NOMO-1 (cell line): ENCODE results near the gene MARVELD3.
"Not testable (repeated sequence)": the region's sequence is repeated elsewhere in the genome, so short reads cannot be mapped to it uniquely, and the experiment has no call there.

ENCODE experiments used
- DNase-seq, 2 experiments: peaks; one replicate each; lab custom pipeline; 2025; ENCODE audit not compliant: unreplicated experiment in 2 of 2; lab: John Stamatoyannopoulos, UW

Gene MARVELD3

DNA sequence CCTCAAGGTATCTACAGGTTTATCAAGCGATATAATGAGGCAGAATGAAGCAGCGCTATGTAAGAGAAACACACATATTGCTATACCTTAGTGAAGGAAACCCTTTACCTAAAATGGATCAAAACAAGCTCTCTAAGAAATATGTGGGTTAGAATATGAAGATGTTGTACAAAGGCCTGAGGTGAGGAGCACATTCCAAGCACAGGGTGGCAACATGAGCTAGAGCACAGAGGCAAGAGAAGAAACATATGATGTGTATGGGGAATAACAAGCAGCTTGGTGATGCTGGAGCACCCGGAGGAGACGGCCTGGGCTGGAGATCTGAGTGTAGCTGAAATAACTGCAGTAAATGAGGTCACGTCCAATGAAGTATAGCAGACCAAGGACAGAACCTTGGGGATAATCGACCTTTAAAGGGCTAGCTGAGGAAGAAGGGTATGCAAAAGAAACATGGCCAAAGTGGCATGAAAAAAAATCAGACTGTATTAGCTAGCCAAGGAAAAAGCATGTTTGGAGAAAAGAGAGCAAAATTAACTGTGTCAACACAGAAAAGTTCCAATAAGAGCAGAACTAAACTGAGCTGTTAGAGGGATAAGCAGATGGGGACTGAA lies 44.0 kb downstream of the MARVELD3 start:
- DNase-seq = no peak

- DNase-seq = no peak
Observed at GRCh38 chr16:71670537-71670936, 44.6 kb downstream of the MARVELD3 start.

DNA sequence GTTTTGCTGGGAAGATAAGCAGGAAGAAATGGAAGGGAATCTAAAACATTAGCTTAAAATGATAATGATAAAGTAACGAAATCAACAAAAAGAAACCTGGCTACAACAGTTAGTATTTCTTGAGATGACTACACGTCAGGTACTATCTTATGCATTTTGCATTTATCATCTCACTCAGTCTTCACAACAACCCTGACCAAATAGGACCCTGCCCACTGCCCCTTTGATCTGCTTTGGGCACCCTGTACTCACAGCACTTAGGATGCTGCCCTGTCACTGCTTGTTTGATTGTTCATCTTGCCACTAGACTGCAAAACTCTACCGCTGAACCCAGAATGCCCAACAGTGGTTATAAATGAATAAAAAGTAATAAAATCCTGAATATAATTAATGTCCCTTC lies 45.2 kb downstream of the MARVELD3 start:
- no peak for DNase-seq

- DNase-seq = no peak
Observed at GRCh38 chr16:71672125-71672524, 46.1 kb downstream of the MARVELD3 start.

DNA sequence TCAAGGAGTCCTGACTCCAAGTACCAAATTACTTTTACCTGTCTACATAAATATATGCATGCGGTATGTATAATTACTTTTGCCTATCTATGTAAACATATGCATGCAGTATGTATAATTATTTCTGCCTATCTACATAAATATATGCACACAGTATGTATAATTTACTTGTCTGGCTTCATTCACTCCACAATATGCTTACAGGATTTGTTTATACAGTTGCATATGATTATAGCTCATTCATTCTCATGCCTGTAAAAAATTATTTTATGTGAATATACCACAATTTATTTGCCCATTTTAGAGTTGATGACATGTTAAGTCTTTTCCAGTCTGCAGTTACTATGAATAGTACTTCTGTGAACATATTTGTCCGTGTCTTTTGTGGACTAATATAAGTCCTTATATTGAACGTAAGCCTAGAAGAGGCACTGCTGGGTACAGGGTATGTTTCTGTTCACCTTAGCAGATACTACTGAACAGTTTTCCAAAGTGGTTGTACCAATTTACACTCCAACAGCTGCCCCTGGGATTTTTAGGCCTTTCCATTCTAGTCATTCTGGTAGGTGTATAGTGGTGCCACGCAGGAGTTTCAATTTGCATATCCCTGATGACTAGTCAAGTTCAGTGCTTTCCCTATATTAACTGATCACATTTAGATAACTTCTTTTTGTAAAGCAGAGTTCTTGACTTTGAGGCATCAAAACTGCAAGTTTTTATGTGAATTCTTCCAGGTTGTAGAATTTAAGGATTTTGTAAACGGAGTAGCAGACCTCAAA lies 47.0 kb downstream of the MARVELD3 start:
- no peak for DNase-seq

DNA sequence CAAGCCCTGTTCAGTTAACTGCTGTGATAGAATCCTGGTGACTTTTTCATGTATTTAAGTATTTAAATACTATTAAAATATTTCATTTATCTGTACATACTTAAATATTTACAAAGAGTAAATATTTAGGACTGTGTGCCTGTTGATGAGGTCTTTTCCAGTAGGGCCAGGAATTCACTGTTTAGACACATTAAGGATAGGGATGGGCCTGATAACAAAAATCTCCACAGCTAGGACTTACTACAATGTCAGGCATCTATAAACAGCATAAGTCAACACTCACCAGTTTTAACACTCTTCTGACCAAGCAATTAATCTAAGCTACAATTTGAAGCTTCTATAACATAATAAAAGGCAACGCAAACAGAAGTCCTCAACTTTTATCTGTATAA lies 47.6 kb downstream of the MARVELD3 start:
- DNase-seq = no peak

DNA sequence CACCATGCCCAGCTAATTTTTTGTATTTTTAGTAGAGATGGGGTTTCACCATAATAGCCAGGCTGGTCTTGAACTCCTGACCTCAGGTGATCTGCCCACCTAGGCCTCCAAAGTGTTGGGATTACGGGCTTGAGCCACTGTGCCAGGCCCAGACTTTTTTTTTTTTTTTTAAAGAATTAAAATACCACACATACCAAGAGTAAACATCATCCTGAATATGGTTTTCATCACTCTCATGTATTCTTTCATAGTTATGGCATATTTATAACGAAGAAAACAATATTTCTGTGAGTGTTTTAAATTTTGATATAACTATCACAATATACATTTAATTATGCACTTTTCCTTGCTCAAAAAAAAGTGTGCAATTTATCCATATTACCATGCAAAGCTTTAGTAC lies 48.2 kb downstream of the MARVELD3 start:
- no peak for DNase-seq

DNA sequence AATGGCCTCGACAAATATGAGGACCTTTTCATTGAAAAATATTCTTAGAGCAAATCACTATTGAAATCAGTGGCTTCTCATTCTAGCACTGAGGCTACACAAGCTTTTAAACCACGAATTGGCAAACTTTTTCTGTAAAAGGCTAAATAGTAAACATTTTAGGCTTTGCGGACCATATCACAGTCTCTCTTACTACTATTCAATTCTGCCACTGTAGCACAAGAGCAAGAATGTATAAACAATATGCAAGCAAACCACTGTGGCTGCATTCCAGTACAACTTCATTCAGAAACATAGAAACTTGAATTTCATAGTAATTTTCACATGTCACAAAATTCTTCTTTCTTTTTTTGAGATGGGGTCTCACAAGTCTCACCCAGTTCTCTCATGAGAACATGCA lies 49.4 kb downstream of the MARVELD3 start:
- no peak for DNase-seq

GRCh38 chr16:71676236-71676635 lies 50.3 kb downstream of the MARVELD3 start:
- DNase-seq = no peak

GRCh38 chr16:71681360-71681759 lies 55.4 kb downstream of the MARVELD3 start:
- DNase-seq = no peak

- DNase-seq = not testable (repeated sequence)
Observed at GRCh38 chr16:71684280-71684679, 58.3 kb downstream of the MARVELD3 start.
